Brain microvascular endothelial cell (primary cell): Measurements from ENCODE around the gene MAP3K5.

ENCODE experiments used
- DNase-seq: peaks from one replicate; pipeline ENCODE4 v3.0.0-alpha.2; 2020
- H3K27ac ChIP-seq: fragments of 250-450 bp; sonication (Bioruptor Pico); 2 replicates; pipeline ENCODE4 v1.5.1; 2020; ENCODE audit warnings: mild to moderate bottlenecking, moderate library complexity
- H3K27me3 ChIP-seq: fragments of 250-450 bp; sonication (Bioruptor Pico); replicated peaks from 2 replicates; pipeline ENCODE4 v1.5.1; 2020; ENCODE audit warnings: mild to moderate bottlenecking
- H3K36me3 ChIP-seq: fragments of 250-450 bp; sonication (Bioruptor Pico); replicated peaks from 2 replicates; pipeline ENCODE4 v1.5.1; 2020; ENCODE audit warnings: mild to moderate bottlenecking
- H3K4me3 ChIP-seq: 2 replicates; pipeline ENCODE4 v1.5.1; 2011; ENCODE audit warnings: low read depth, mild to moderate bottlenecking, control low read depth, low read length, moderate library complexity
- in situ Hi-C: cut with HindIII; loops from 2 replicates; pipeline ENCODE4 v1.10.0; 2017; ENCODE audit warnings: low sequenced_read_pairs, low pct_ligation_motif_present
- TF ChIP-seq, protein P1 (sequence below): IDR thresholded peaks from 2 replicates; pipeline ENCODE4 v1.5.1; 2011; ENCODE audit warnings: low read depth, mild to moderate bottlenecking, moderate library complexity, low read length, control low read depth, inconsistent platforms; ENCODE audit errors: missing control alignments

Gene MAP3K5

DNA sequence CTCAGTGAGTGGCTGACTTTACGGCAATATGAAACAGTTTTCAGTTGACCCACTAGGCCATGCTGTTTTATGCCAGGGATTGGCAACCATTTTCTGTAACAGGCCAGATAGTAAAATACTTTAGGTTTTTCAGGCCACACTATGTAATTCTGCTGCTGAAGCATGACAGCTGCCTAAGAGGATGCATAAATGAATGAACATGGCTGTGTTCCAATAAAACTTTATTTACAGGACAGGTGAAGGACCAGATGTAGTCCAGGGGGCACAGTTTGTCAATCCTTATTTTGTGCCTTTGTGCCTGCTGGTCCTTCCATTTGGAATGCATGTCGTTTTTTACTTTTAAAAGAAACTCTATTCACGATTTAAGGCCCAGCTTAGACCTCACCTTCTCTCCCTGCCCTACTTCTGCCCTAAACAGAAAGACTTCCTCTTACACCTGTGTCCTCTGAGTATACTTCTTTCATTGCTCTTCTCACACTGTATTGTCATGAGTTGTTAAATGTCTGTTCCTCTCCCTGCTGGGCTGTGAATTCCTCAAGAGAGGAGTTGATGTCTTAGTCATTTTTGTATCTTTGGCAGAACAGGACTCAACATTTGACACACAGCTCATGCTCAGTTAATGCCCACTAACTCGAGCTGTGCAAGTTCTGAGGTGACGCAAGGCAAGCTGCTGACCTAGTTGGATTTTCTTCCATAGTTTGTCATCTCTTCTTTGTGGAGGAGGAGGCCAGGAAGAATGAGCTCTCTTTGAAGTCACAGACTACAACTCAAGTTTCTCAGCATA is 152.0 kb downstream of the MAP3K5 start:
- peak; percentile 43 for DNase-seq
- no peaks in the 10 kb centered on the region for H3K36me3 ChIP-seq
- no peak overlapping the region for H3K4me3 ChIP-seq
- TF ChIP-seq, protein P1, sequence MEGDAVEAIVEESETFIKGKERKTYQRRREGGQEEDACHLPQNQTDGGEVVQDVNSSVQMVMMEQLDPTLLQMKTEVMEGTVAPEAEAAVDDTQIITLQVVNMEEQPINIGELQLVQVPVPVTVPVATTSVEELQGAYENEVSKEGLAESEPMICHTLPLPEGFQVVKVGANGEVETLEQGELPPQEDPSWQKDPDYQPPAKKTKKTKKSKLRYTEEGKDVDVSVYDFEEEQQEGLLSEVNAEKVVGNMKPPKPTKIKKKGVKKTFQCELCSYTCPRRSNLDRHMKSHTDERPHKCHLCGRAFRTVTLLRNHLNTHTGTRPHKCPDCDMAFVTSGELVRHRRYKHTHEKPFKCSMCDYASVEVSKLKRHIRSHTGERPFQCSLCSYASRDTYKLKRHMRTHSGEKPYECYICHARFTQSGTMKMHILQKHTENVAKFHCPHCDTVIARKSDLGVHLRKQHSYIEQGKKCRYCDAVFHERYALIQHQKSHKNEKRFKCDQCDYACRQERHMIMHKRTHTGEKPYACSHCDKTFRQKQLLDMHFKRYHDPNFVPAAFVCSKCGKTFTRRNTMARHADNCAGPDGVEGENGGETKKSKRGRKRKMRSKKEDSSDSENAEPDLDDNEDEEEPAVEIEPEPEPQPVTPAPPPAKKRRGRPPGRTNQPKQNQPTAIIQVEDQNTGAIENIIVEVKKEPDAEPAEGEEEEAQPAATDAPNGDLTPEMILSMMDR, result no peak
- H3K27ac ChIP-seq, result no peak overlapping the region
- H3K27me3 ChIP-seq, result no peaks in the 10 kb centered on the region
- in situ Hi-C loops, result no loop called here

DNA sequence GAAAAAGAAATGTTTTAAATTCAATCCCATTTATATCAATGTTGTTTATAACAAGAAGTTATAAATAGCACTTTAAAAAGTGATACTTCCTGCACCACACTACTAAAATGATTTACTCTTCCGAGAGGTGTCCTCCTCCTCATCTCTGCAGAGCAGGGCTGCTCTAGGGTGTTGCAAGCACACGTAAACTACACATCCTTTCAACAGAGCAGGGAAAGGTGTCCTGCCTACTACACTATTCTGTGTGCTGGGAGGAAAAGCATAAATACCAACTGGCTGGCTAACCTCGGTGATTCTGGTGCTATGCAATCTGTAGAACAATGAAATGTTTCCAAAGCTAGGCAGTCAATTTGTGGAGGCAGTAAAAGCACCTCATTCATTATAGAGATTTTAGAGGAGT is 152.6 kb downstream of the MAP3K5 start:
- Histone ChIP-seq H3K27me3 (no peaks in the 10 kb centered on the region), H3K36me3 (no peaks in the 10 kb centered on the region), H3K27ac (no peak overlapping the region), H3K4me3 (no peak overlapping the region)
- no peak for DNase-seq
- in situ Hi-C loops, result no loop called here
- TF ChIP-seq, protein P1, result no peak

DNA sequence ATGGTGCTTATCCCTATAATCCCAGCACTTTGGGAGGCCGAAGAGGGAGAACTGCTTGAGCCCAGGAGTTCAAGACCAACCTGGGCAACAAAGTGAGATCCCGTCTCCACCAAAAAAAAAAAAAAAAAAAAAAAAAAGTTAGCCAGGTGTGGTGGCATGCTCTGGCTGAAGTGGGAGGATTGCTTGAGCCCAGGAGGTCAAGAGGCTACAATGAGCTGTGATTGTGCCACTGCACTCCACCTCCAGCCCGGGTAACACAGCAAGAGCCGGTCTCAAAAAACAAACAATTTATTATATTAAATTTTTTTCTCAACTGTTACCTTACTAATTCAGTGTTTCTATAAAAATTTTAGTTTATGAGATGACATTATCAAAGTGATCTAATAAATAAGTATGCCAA is 156.7 kb downstream of the MAP3K5 start:
- Histone ChIP-seq H3K36me3 (no peaks in the 10 kb centered on the region), H3K27ac (no peak overlapping the region), H3K27me3 (no peaks in the 10 kb centered on the region), H3K4me3 (no peak overlapping the region)
- in situ Hi-C loops, result no loop called here
- no peak for DNase-seq
- TF ChIP-seq, protein P1, result no peak

DNA sequence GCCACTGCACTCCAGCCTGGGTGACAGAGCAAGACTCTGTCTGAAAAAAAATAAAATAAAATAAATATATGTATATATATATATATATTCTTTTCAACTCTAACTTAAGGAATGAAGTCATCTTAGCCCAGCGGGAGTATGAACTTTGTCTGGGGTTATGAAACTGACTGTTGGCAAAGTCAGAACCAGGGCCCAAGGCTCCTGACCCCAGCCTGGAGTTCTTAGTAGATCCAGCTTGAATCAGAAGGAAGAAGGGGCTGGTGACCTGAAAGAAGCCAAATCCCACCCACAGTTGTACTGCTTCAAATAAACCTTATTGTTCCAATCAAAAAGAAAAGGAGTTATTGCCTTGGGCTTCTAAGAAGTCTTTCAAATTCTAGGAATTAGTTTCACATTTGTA is 158.9 kb downstream of the MAP3K5 start:
- in situ Hi-C loops, result no loop called here

DNA sequence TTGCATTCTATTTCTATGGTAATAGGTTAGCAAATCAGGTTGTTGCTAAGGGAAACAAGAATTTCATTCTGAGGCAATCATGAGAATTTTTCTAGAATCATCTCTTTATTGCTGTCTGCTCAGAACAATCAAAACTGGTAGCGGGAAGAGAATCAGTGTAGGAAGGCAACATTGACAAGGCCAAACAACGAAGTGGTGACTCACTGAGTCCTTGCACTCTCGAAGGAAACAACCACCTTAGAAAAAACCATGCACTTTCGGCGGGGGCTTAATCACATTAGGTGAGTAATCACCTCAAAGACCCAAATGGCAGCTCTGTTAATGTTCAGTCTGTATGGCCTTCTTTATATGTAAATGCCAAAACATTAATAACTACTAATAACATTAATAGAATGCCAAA is 163.3 kb downstream of the MAP3K5 start:
- in situ Hi-C loops, result no loop called here
- no peaks in the 10 kb centered on the region for H3K36me3 ChIP-seq
- DNase-seq, result peak; percentile 55

More for the DNA sequence above, 158.9 kb downstream of the MAP3K5 start:
- TF ChIP-seq, protein P1, result no peak
- H3K4me3 ChIP-seq, result no peak overlapping the region
- no peak for DNase-seq
- no peaks in the 10 kb centered on the region for H3K36me3 ChIP-seq
- no peak overlapping the region for H3K27ac ChIP-seq
- no peaks in the 10 kb centered on the region for H3K27me3 ChIP-seq

More for the DNA sequence above, 163.3 kb downstream of the MAP3K5 start:
- Histone ChIP-seq H3K27me3 (no peaks in the 10 kb centered on the region), H3K4me3 (no peak overlapping the region), H3K27ac (no peak overlapping the region)
- TF ChIP-seq, protein P1, result no peak
